ENCODE results near the gene ZNF282.

GRCh38 chr7:149153346-149153745, 42.0 kb upstream of the ZNF282 start:
- TF ChIP-seq EZH2phosphoT487 (IDR thresholded peaks at IDR 0.05; ENCODE audit: borderline replicate concordance, low read length) = no peak
- TF ChIP-seq, protein P1, sequence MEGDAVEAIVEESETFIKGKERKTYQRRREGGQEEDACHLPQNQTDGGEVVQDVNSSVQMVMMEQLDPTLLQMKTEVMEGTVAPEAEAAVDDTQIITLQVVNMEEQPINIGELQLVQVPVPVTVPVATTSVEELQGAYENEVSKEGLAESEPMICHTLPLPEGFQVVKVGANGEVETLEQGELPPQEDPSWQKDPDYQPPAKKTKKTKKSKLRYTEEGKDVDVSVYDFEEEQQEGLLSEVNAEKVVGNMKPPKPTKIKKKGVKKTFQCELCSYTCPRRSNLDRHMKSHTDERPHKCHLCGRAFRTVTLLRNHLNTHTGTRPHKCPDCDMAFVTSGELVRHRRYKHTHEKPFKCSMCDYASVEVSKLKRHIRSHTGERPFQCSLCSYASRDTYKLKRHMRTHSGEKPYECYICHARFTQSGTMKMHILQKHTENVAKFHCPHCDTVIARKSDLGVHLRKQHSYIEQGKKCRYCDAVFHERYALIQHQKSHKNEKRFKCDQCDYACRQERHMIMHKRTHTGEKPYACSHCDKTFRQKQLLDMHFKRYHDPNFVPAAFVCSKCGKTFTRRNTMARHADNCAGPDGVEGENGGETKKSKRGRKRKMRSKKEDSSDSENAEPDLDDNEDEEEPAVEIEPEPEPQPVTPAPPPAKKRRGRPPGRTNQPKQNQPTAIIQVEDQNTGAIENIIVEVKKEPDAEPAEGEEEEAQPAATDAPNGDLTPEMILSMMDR (conservative IDR thresholded peaks at IDR 0.05; ENCODE audit: low read depth, low read length) = no peak
